KBM-7 (cell line): Measurements from ENCODE around the gene TTR.
A peak's percentile ranks its signal among the peaks of the same experiment; 100 is the strongest.

Experiments
- DNase-seq: peaks from one replicate; pipeline ENCODE4 v3.0.0-alpha.2; 2015
- in situ Hi-C: fragments of 300-500 bp; cut with MboI; formaldehyde crosslinking; loops from 2 replicates; pipeline ENCODE4 v1.14.3; 2020; ENCODE audit warnings: low sequenced_read_pairs, low pct_unique_long_range_greater_than_20kb, mixed read lengths

The TTR gene

DNA sequence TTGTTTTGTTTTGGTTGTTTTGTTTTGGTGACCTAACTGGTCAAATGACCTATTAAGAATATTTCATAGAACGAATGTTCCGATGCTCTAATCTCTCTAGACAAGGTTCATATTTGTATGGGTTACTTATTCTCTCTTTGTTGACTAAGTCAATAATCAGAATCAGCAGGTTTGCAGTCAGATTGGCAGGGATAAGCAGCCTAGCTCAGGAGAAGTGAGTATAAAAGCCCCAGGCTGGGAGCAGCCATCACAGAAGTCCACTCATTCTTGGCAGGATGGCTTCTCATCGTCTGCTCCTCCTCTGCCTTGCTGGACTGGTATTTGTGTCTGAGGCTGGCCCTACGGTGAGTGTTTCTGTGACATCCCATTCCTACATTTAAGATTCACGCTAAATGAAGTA lies at the start of gene TTR:
Gene TTR, plus strand, starts transcription at position 250 of the 400 bp plus-strand sequence. Its CDS starts 26 bp downstream, at position 276.
- in situ Hi-C loops = no loop called here
- DNase-seq = no peak

DNA sequence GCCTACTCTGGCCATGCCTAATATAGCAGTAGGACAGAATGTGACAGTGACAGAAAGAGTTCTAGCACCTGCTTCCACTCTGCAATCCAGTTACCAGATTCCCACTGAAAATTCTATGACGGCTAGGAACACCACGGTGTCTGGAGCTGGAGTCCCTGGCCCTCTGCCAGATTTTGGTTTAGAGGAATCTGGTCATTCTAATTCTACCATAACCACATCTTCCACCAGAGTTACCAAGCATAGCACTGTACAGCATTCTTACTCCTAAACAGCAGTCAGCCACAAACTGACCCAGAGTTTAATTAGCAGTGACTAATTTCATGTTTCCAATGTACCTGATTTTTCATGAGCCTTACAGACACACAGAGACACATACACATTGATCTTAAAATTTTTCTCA lies 45.2 kb upstream of the TTR start:
- no peak for DNase-seq
- in situ Hi-C loops = no loop called here

DNA sequence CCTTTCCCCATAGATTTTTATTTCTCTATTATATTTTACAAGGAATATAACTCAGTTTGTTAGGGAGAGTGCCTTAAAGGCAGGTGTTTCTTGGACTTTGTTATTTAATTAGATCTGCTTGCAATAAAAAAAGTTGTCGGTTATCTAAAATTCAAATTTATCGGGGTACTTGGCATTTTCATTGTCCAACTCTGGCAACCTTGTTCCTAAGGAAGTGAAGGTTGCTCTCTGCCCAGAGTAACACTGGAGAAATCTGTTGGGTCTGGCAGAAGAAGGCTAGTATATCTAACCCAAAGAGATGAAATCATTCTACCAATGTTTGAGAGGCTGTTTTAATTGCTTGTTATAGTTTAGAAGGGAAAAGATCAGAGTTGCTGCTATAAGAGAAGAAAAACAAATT lies 42.8 kb upstream of the TTR start:
- in situ Hi-C loops = no loop called here
- DNase-seq = no peak

DNA sequence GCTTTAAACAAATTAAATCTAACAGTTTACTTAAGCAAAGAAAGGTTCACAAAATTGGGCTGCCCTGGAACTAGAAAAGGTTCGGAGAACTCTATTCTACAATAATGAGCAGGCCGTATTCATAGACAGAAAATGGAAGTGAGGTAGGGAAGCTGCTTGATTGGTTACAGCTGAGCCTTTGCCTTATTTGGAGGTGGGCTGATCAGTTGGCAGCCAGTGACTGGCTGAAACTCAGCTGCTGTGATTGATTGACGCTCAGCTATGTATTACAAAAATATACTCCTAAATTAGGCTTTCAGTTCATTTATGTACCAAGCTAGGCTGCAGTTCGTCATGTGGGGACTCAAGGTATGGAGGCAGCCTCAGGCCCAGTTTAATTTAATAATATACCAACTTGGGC lies 42.3 kb upstream of the TTR start:
- in situ Hi-C loops = no loop called here
- no peak for DNase-seq

GRCh38 chr18:31551883-31552282 lies 39.8 kb upstream of the TTR start:
- DNase-seq = no peak
- in situ Hi-C loops = loop anchor here (25.0 kb wide), 1 partner anchor 410 kb away; no protein-coding TSS in a partner anchor

DNA sequence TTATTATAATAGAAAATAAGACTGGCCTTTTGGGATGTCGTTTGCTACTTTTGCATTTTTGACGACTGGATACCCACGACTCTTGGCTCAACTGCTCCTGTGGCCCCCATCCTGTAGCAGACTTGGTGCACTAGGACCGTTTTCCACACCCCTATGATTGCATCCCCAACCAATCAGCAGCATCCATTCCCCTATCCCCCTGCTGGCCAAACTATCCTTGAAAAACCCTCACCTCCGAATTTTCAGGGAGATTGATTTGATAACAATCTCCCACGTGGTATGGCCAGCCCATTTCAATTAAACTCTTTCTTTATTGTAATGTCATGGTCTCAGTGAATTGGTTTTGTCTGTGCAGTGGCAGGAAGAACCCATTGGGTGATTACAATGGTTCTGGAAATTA lies 37.9 kb upstream of the TTR start:
- DNase-seq = peak; percentile 27
- in situ Hi-C loops = loop anchor here (25.0 kb wide), 1 partner anchor 409 kb away; no protein-coding TSS in a partner anchor

DNA sequence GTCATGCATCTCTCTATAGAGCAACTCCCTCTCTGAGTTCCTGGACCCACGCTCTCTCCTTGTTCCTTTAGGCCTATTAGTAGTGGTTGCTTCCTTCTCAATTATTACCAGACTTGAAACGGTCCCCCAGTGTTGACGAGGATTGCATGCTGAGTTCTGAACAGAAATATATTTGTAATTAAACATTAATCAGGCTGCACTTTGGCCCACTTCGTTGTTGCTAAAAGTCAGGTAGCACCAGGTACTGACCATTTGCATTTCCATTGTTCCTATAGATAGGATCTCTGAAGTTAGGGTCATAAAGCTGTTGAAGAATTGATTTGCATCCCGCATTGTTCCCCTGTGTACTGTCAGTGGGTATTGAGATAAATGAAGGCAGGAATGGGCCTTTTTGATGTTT lies 36.9 kb upstream of the TTR start:
- in situ Hi-C loops = loop anchor here (25.0 kb wide), 1 partner anchor 408 kb away; no protein-coding TSS in a partner anchor
- DNase-seq = no peak

DNA sequence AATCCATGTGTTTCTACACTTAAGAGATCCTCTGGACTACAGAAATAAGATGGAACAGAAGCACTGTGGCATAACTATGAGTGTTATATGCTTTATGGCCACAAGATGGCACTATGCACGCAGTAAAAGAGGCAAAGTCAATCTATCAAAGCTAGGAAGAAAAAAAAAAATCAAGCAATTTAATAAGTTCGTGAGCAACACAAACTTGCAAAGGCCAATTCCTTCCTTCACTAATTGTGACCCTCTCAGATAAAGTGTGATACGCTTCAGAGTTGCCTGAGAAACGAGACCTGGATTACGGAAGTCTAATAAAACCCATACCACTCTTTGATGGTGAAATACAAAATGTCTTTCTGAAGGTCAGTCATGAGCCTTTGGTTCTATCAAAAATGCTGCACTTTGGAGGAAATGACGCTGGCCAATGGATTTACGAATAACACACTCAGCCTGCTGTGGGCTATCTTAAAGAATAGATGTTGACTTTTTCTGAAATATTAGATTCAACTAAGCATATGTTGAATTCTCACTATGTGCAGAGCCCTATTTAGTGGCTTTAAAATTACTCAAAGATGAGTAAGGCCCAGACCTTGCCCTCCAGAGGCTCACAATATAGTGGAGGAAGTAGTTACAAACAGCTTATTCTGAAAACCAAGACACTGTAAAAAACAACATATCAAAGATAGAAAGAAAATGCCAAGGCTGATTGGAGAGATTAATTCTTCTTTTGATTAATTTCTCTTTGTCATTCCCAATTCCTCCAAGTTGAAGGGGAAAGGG lies 35.5 kb upstream of the TTR start:
- in situ Hi-C loops = loop anchor here (25.0 kb wide), 1 partner anchor 406 kb away; no protein-coding TSS in a partner anchor

DNA sequence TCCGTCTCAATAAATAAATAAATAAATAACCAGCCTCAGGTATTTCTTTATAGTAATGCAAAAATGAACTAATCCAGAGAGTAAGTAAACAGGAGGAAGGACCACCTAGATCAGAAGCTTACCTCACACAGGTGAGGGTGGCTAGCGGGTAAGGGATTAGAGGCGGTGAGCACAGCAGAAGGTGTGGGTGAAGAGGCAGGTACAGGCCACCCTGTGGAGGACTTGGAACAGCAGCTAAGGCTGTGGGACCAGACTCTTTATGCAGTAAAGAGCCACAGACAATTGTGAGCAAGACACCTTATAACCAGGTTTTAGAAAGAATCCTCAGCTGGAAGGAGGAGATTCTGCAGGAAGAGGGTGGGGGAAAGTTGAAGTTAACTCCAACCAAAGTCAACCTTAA lies 34.2 kb upstream of the TTR start:
- in situ Hi-C loops = loop anchor here (25.0 kb wide), 1 partner anchor 405 kb away; no protein-coding TSS in a partner anchor
- no peak for DNase-seq

More for the DNA sequence above, 35.5 kb upstream of the TTR start:
- DNase-seq = peak; percentile 84

DNA sequence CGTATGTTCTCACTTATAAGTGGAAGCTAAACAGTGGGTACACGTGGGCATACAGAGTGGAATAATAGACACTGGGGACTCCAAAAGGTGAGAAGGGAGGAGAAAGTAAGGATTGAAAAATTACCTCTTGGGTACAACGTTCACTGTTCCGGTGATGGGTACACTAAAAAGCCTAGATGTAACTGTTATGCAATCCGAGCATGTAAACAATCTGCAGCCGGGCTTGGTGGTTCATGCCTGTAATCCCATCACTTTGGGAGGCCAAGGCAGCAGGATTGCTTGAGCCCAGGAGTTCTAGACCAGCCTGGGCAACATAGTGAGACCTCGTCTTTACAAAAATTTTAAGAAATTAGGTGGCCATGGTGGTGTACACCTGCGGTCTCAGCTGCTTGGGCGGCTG lies 33.1 kb upstream of the TTR start:
- DNase-seq = no peak
- in situ Hi-C loops = loop anchor here (25.0 kb wide), 1 partner anchor 404 kb away; no protein-coding TSS in a partner anchor

- no peak for DNase-seq
- in situ Hi-C loops = loop anchor here (25.0 kb wide), 1 partner anchor 400 kb away; no protein-coding TSS in a partner anchor
Observed at GRCh38 chr18:31562726-31563125, 29.0 kb upstream of the TTR start.

DNA sequence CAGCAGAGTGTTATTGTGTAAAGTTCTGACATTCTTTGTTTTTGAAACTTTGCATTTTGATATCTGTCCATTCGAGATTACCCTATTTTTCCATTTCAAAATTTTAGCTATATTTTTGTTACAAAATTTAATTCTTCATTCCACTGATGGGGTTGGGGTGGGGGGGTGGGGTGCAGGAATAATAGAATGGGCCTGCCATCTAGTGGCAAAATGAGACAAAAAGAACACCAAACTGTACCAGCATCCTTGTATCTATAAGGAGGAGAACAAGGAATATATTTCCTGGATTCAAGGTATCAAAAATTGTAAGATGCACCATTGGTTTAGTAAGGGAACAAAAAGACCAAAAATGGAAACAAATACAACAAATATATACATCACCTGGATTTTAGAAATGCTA lies 27.9 kb upstream of the TTR start:
- DNase-seq = no peak
- in situ Hi-C loops = loop anchor here (25.0 kb wide), 1 partner anchor 399 kb away; no protein-coding TSS in a partner anchor

- in situ Hi-C loops = loop anchor here (25.0 kb wide), 1 partner anchor 397 kb away; no protein-coding TSS in a partner anchor
- no peak for DNase-seq
Observed at GRCh38 chr18:31565345-31565744, 26.3 kb upstream of the TTR start.

GRCh38 chr18:31565782-31566512 lies 25.7 kb upstream of the TTR start:
- in situ Hi-C loops = loop anchor here (25.0 kb wide), 1 partner anchor 396 kb away; no protein-coding TSS in a partner anchor
- no peak for DNase-seq

DNA sequence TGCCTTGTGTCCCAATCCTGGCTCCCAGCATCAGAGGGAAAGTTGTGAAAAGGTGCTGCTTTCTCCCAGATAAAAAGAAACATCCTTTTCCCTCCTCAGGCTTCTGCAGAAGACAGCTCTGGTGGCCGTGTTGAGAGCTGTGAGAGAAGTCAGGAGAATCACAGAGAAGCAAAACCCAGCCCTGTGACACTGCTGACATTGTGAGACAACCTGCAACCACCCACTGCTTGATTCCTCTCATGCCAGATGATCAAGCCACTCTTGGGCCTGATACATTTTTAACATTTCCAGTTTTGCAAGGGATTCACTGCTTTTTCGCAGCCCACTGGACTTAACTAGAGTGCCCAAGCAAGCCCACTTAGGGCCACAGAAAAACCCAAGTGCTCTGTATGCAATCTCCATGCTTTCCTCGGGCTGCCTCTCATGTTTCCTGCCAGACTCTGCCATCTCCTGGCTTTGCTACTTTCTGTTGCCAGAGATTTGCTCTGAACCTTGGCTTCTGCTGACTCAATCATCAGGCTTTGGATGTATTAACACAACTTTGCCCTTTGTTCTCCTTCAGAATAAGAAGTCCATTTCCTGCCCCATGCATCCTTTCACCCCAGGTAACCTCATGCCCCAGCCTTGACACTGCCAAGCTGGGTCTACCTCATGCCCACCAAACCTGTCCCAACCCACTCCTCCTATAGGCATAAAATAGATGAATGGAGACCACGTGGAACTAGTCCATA lies 24.9 kb upstream of the TTR start:
- in situ Hi-C loops = loop anchor here (25.0 kb wide), 1 partner anchor 396 kb away; no protein-coding TSS in a partner anchor
- DNase-seq = no peak

DNA sequence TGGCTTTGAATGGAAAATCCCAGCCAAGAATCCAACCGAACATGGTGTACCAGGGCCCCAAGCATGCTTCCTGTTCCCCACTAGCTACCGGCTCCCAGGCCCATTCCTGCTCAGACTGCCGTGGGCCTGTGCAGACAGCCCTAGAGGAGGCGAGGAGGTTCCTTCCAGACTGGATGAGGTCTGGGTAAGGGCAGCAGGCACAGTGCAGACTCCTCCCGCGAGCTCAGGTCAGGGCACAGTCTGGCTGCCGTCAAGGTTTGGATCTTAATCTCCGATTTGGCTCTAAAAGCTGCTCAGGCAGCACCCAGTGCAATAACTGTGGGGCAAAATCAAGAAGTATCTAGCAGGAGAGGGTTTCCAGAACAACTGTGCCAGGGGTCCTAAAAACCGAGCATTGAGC lies 19.3 kb upstream of the TTR start:
- no peak for DNase-seq
- in situ Hi-C loops = loop anchor here (25.0 kb wide), 1 partner anchor 390 kb away; no protein-coding TSS in a partner anchor

DNA sequence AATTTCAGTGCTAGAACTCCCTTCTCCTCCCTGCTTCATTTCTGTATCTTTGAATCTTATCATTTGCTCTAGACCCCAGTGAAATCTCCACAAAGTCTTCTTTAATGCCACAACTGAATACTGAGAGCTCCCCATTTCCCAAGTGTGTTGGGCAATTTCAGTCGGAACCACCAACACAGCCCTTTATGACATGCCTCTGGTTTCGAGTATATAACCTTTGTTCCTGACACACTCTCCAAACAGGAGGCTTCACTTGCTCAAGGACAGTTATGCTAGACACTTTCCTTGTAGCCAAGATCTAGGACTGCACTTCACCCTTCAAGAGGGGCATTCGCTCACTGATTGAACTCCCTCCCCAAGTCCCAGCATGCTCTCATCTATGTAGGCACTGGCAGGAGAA lies 18.6 kb upstream of the TTR start:
- no peak for DNase-seq
- in situ Hi-C loops = loop anchor here (25.0 kb wide), 1 partner anchor 389 kb away; no protein-coding TSS in a partner anchor

DNA sequence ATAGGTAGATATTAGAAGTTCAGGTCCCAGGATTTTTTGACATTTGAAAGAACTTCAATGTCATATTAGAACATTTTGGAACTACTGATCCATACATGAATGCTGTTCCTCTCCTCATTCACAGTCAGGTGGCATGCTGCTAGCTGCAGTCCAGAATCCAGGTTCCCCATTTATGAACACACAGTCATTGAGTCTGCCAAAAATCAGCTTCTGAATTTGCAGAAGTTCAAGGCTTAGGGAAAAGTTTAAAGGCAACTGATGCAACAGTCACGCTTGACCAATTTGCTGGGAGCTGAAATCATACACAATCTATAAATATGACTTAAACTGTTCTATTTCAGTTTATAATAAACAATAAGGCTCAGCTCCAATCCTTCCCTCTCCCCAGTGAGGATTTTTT lies 17.3 kb upstream of the TTR start:
- peak; percentile 60 for DNase-seq
- in situ Hi-C loops = loop anchor here (25.0 kb wide), 1 partner anchor 388 kb away; no protein-coding TSS in a partner anchor
